Inferior parietal cortex (tissue), 1 donor: ENCODE measurements around the gene NRDE2.

Source experiments
- DNase-seq: peaks from one replicate; pipeline ENCODE4 v3.0.0-alpha.2; 2016; ENCODE audit errors: extremely low spot score

The NRDE2 gene

DNA sequence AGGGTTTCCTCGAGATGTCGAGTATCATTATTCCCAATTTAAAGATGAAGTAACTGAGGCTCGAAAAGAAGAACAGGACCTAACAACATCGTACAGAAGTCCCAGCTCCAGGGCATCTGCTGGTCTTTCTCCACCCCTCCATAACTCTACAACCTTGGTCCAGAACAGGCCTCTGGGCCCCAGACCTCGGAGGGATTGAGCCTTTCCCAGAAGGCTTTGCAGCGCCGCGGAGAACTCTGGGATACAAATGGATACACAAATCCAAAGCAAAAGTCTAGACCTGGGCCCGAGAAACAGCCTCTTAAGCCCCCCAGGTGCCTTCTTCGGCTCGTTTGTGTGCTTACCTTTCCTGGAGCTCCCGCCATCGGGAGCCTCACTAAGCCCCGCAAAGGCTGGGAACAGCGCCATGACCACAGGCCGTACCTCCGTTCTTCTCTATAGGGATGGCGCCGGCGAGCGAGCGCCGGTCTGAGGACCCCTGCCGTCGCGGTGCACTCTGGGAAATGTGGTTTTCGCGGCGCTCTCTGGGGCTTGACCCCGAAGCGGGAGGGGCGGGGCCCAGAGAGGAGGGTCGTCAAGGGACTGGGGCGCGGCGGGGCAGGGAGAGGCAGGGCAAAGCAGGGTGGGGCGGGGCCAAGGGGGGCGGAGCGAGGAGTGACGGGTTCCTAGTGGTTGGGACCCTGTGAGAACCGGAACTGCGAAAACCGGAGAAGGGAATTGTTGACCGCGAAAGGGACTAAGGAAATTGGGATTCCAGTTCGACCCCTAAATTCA, at the start of gene NRDE2:
Gene NRDE2, minus strand, starts transcription at position 445 of the 774 bp plus-strand sequence. Its CDS starts 37 bp downstream, at position 408.
- DNase-seq, result peak; percentile 94

- DNase-seq, result peak; percentile 84
Measured at GRCh38 chr14:90381011-90381786, 49.5 kb upstream of the NRDE2 start.

- no peak for DNase-seq
Measured at GRCh38 chr14:90379106-90379505, 47.4 kb upstream of the NRDE2 start.

GRCh38 chr14:90378249-90378648, 46.5 kb upstream of the NRDE2 start:
- no peak for DNase-seq

DNA sequence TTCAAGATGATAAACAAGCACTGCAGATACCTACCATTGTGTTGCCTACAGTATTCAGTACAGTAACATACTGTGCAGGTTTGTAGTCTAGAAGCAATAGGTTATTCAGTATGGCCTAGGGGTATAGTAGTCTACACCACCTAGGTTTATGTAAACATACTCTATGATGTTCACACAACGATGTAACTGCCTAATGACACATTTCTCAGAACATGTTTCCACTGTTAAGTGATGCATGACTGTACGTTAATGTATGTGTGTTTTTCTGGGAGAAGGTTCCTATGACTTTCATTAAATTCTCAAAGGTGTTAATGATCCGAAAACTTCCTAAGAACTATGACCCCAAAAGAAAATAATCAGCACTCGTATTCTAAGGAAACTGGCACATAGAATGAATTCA, 44.2 kb upstream of the NRDE2 start:
- no peak for DNase-seq

DNA sequence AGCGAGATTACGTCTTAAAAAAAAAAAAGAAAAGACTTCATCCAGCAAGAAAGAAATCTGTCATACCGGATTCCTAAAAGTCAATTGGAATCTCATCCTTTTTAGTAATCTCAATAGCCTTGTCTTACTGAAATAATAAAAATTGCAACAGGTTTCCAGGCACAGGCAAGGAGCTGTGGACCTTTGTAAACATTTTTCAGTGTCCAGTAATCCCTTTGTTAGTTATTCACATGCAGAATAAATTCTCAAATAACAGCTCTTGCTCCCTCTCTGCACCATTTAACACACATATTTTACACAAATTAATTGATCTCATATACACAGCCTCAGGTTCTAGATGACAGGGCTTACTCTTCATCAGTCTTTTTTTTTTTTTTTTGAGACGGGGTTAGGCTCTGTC, 43.1 kb upstream of the NRDE2 start:
- no peak for DNase-seq

- DNase-seq, result no peak
Measured at GRCh38 chr14:90373887-90374286, 42.1 kb upstream of the NRDE2 start.

DNA sequence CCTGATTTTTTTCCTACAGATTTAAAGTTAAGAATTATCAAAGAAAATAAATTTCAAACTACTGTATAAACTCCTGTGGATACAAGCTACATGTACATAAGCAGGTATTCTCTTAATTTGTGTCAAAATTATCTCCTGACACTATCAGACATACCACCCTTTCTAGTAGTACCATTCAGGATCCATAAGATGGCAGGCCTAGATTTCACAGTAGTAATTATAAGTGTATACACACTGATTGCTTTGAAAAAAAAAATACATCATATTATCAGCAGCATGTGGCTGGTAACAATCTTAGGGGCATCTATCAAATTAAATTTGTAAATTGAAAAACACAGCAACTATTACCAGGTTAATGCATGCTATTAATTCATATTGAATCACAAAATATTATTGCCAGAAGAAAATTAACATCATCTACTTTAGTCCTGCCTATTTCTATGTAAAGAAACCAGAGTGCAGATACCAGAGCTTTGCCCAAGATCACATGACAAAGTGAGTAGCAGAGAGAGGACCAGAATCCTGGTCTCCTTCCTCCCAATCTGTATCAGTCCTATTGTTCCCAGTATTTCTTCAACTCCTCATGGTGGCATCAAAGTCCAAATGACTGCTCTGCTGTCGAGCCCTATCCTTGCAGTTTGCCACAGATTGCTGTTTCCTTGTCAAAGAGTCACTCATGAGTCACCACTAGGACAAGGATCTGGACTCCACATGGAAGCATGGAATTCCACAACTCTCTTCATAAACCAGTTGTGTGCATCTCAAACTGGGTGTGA, 37.4 kb upstream of the NRDE2 start:
- peak; percentile 48 for DNase-seq

- DNase-seq, result no peak
Measured at GRCh38 chr14:90362558-90362896, 30.8 kb upstream of the NRDE2 start.

GRCh38 chr14:90361865-90362557, 30.3 kb upstream of the NRDE2 start:
- DNase-seq, result no peak

- no peak for DNase-seq
Measured at GRCh38 chr14:90358359-90358758, 26.6 kb upstream of the NRDE2 start.

- no peak for DNase-seq
Measured at GRCh38 chr14:90356925-90357324, 25.2 kb upstream of the NRDE2 start.

DNA sequence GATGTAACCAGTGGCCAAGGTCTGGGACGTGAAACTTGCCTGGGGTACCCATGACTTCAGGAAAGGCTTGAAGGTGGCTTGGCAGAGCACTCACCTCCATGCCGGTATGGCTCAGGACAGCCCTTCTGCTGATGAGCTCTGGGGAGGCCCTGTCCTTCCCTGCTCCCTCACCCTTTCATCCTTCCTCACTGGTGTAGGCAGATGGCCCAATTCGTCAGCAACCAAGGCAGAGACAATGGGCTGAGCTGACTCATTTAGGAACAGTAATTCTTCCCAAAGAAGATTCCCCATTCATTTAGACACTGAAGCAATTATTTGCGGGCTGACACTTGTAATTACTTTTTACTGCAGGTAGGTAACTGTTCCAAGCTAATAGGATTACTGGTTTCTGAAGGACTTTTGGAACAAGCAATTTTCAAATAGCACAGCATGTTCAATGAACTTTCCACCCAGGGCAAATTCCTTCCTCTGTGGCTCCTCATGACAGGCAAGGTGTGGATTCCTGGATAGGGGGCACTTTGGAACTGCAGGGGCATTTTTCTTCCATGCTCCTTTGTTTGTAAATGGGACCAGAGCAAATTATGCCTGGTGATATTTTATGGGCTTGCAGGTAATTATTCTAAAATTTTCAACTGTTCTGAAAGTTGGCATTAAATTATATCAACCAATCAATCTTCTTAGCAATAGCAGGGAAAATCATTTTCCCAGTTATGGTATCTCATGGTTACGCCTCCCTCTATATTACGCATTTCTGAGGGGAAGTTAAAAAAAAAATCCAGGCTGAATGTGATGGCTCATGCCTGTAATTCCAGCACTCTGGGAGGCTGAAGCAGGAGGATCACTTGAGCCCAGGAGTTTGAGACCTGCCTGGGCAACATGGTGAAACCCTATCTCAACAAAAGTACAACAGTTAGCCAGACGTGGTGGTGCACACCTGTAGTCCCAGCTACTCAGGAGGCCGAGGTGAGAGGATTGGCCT, 24.1 kb upstream of the NRDE2 start:
- DNase-seq, result no peak

- DNase-seq, result no peak
Measured at GRCh38 chr14:90354551-90355298, 23.0 kb upstream of the NRDE2 start.

GRCh38 chr14:90349739-90350138, 18.0 kb upstream of the NRDE2 start:
- no peak for DNase-seq

DNA sequence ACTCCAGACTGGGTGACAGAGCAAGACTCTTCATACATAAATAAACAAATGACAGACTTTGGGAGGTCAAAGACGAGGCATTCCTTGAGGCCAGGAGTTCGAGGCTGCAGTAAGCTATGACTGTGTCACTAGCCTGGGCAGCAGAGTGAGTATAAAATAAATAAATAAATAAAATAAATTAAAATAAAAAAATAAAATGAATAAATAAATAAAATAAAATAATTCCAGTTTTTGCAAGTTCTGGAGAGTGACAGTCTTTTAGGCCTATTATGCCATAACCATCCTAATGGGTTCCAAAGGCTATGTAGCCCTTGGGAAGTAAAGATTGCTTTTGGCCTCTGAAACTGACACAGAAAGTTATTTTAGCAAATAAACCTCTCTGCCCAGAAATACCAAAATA, 16.5 kb upstream of the NRDE2 start:
- no peak for DNase-seq

- no peak for DNase-seq
Measured at GRCh38 chr14:90345239-90345557, 13.5 kb upstream of the NRDE2 start.

DNA sequence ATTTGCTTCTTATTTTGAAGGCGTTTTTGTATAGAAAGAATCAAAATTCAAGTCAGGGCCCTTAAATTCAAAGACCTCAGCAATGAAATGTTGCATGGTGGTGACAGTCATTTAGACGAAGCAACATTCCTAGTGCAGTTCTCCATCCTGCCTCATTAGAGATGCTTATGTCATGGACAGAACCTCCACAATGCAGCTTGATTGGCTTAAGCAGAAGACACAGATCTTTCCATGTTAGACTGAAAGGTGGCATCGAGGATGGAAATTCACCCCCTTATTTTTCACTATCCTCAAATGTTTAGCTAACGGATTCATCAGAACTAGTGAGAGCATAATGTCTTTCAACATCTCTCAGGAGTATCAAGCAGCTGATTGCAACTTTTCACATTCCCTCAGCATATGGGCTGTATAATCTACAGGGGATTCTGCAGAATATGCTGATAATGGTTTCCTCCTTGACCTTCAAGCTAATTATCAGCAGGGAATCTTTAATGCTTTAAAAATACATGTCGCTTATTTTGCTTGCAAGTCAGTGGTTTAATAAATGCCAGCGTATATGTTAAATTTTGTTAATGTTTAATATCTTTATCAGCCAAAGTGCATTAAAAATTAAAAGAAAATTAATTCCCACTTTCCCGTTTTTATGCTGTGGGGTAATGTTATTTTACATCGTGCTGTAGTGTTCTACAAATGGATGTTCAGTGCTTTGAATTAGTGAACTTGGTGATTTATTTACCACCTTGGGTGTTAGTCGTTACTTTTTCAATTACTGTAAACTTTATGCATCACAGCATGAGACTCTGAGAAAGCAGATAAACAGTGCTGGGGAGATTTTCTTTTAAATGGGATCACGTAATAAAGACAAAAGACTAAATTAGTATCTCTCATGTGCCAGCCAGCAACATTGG, 12.8 kb upstream of the NRDE2 start:
- no peak for DNase-seq

DNA sequence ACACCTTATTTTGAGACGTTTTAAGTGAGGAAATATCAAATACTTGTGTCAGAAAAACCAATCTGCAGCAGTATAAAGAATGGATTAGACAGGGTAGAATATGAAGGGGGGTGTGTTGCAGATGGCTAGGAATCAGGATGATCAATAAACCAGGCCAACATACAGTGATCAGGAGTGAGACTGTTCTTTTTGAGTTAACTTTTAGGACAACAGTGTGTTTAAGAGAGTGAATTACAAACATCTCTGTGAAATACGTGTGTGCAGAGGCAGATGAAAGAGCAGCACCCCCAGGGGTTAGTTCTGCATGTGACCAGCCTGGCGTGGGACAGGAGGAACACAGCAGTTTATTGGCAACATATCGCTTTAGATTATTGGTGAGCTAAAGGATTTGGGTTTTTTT, 10.6 kb upstream of the NRDE2 start:
- no peak for DNase-seq
